ENCODE results near the gene SLC39A3. TPM values are rescaled to one million over a fixed set of nuclear protein-coding genes. Genes with fewer than 3 reads are reported as not detected.

Gene SLC39A3
- total RNA-seq, 1 donor from 2014 or later = 72.7 TPM

GRCh38 chr19:2750808-2751437 lies 11.1 kb upstream of the SLC39A3 start:
- Histone ChIP-seq H3K4me1 (no peaks in the 10 kb centered on the region), H3K9me3 (no peaks in the 10 kb centered on the region), H3K27ac (no peak overlapping the region), H3K36me3 (peaks cover 13 to 16% of the 10 kb centered on the region in 2 donors), H3K27me3 (no peaks in the 10 kb centered on the region), H3K4me3 (no peak overlapping the region)
- no peak for TF ChIP-seq CTCF (IDR thresholded peaks at IDR 0.05)
- DNase-seq (ENCODE audit: low spot score in 2 of 2) = no peak
- intact Hi-C loops (cut with DNase I) = no loop called here

- intact Hi-C loops (cut with DNase I) = no loop called here
- H3K27ac ChIP-seq = no peak overlapping the region
- H3K9me3 ChIP-seq = no peaks in the 10 kb centered on the region
- H3K4me1 ChIP-seq = no peaks in the 10 kb centered on the region
- TF ChIP-seq CTCF (IDR thresholded peaks at IDR 0.05) = no peak
- no peaks in the 10 kb centered on the region for H3K36me3 ChIP-seq
- no peak overlapping the region for H3K4me3 ChIP-seq
- H3K27me3 ChIP-seq = no peaks in the 10 kb centered on the region
- DNase-seq (ENCODE audit: low spot score in 2 of 2) = no peak
These were observed 7.5 kb upstream of the SLC39A3 start for GRCh38 chr19:2747349-2747748.

GRCh38 chr19:2744113-2744512 lies 4.3 kb upstream of the SLC39A3 start:
- Histone ChIP-seq H3K4me1 (peaks cover 4 to 6% of the 10 kb centered on the region in 2 donors), H3K27ac (no peak overlapping the region), H3K4me3 (no peak overlapping the region), H3K9me3 (no peaks in the 10 kb centered on the region), H3K36me3 (no peaks in the 10 kb centered on the region), H3K27me3 (no peaks in the 10 kb centered on the region)
- no peak for TF ChIP-seq CTCF (IDR thresholded peaks at IDR 0.05)
- no peak for DNase-seq (ENCODE audit: low spot score in 2 of 2)
- intact Hi-C loops (cut with DNase I) = no loop called here

- H3K9me3 ChIP-seq = no peaks in the 10 kb centered on the region
- no peaks in the 10 kb centered on the region for H3K36me3 ChIP-seq
- no peak overlapping the region for H3K27ac ChIP-seq
- no peaks in the 10 kb centered on the region for H3K27me3 ChIP-seq
- no peak for DNase-seq (ENCODE audit: low spot score in 2 of 2)
- intact Hi-C loops (cut with DNase I) = no loop called here
- no peak for TF ChIP-seq CTCF (IDR thresholded peaks at IDR 0.05)
- peaks cover 6 to 11% of the 10 kb centered on the region in 2 donors for H3K4me1 ChIP-seq
- no peak overlapping the region for H3K4me3 ChIP-seq
These were observed 3.3 kb upstream of the SLC39A3 start for GRCh38 chr19:2743099-2743498.

GRCh38 chr19:2740314-2740656 lies 468 bp upstream of the SLC39A3 start:
- Histone ChIP-seq H3K27ac (no peak overlapping the region), H3K36me3 (peaks cover 9 to 12% of the 10 kb centered on the region in 2 donors), H3K27me3 (no peaks in the 10 kb centered on the region), H3K9me3 (no peaks in the 10 kb centered on the region), H3K4me1 (peaks cover 6 to 11% of the 10 kb centered on the region in 2 donors), H3K4me3 (peak overlapping the region in 1 of 2 donors; percentile 100)
- intact Hi-C loops (cut with DNase I) = loop anchor here (1.0 kb wide), 2 partner anchors 17 to 45 kb away; partner anchors contain the start of gene THOP1
- no peak for TF ChIP-seq CTCF (IDR thresholded peaks at IDR 0.05)
- no peak for DNase-seq (ENCODE audit: low spot score in 2 of 2)

Data from ascending aorta (tissue), 2 donors.